Measurements from ENCODE around the gene C1orf52.
A peak's percentile ranks its signal among the peaks of the same experiment; 100 is the strongest.

C1orf52 gene

GRCh38 chr1:85202092-85202863, 57.2 kb downstream of the C1orf52 start:
- H3K4me2 ChIP-seq (ENCODE audit: low read depth, low read length), result peak overlapping the region; percentile 77
- TF ChIP-seq EZH2phosphoT487 (IDR thresholded peaks at IDR 0.05; ENCODE audit: low read length) (no peak), CTCF (IDR thresholded peaks at IDR 0.05; ENCODE audit: low read length) (no peak), EZH2 (optimal IDR thresholded peaks at IDR 0.05; ENCODE audit: low read depth, low read length) (no peak)
- peaks cover 24% of the 10 kb centered on the region for H3K79me2 ChIP-seq (ENCODE audit: low read length)
- H3K9ac ChIP-seq (ENCODE audit: low read length), result peak overlapping the region; percentile 31; the same call in 1 of the 2 replicates
- H4K20me1 ChIP-seq (ENCODE audit: insufficient read depth, low read length), result no peaks in the 10 kb centered on the region
- peak overlapping the region; percentile 83 for H2AFZ ChIP-seq (ENCODE audit: low read length)
- no peaks in the 10 kb centered on the region for H3K9me3 ChIP-seq (replicated peaks; ENCODE audit: insufficient read depth, low read length)
- no peaks in the 10 kb centered on the region; the same call in 1 of the 2 replicates for H3F3A ChIP-seq (ENCODE audit: insufficient read depth, low read length)
- H3K27ac ChIP-seq (ENCODE audit: low read length), result peak overlapping the region; percentile 81; the same call in 1 of the 2 replicates
- H3K4me3 ChIP-seq (ENCODE audit: low read length), result peak overlapping the region; percentile 83
- H3K9me2 ChIP-seq (replicated peaks; ENCODE audit: insufficient read depth, low read length), result no peaks in the 10 kb centered on the region
- peak; percentile 70 for DNase-seq
- H3K4me1 ChIP-seq (ENCODE audit: low read length), result peaks cover 6% of the 10 kb centered on the region; the same call in 1 of the 2 replicates
- no peaks in the 10 kb centered on the region for H3K36me3 ChIP-seq (replicated peaks; ENCODE audit: insufficient read depth, low read length)
- no peaks in the 10 kb centered on the region for H3K27me3 ChIP-seq (replicated peaks; ENCODE audit: insufficient read depth, low read length)

- peaks cover 6% of the 10 kb centered on the region; the same call in 1 of the 2 replicates for H3K4me1 ChIP-seq (ENCODE audit: low read length)
- no peaks in the 10 kb centered on the region for H3K27me3 ChIP-seq (replicated peaks; ENCODE audit: insufficient read depth, low read length)
- H3K9me3 ChIP-seq (replicated peaks; ENCODE audit: insufficient read depth, low read length), result no peaks in the 10 kb centered on the region
- H4K20me1 ChIP-seq (ENCODE audit: insufficient read depth, low read length), result no peaks in the 10 kb centered on the region
- no peak for TF ChIP-seq EZH2phosphoT487 (IDR thresholded peaks at IDR 0.05; ENCODE audit: low read length)
- TF ChIP-seq EZH2 (optimal IDR thresholded peaks at IDR 0.05; ENCODE audit: low read depth, low read length), result no peak
- TF ChIP-seq CTCF (IDR thresholded peaks at IDR 0.05; ENCODE audit: low read length), result no peak
- peaks cover 24% of the 10 kb centered on the region for H3K79me2 ChIP-seq (ENCODE audit: low read length)
- H3K4me2 ChIP-seq (ENCODE audit: low read depth, low read length), result peak overlapping the region; percentile 77
- H3K9ac ChIP-seq (ENCODE audit: low read length), result peak overlapping the region; percentile 67
- no peaks in the 10 kb centered on the region; the same call in 1 of the 2 replicates for H3F3A ChIP-seq (ENCODE audit: insufficient read depth, low read length)
- H3K4me3 ChIP-seq (ENCODE audit: low read length), result peak overlapping the region; percentile 83
- H2AFZ ChIP-seq (ENCODE audit: low read length), result peak overlapping the region; percentile 83
- H3K27ac ChIP-seq (ENCODE audit: low read length), result peak overlapping the region; percentile 81
- H3K9me2 ChIP-seq (replicated peaks; ENCODE audit: insufficient read depth, low read length), result no peaks in the 10 kb centered on the region
- H3K36me3 ChIP-seq (replicated peaks; ENCODE audit: insufficient read depth, low read length), result no peaks in the 10 kb centered on the region
- DNase-seq, result peak; percentile 58
These were observed 57.9 kb downstream of the C1orf52 start for GRCh38 chr1:85201340-85202091.

DNA sequence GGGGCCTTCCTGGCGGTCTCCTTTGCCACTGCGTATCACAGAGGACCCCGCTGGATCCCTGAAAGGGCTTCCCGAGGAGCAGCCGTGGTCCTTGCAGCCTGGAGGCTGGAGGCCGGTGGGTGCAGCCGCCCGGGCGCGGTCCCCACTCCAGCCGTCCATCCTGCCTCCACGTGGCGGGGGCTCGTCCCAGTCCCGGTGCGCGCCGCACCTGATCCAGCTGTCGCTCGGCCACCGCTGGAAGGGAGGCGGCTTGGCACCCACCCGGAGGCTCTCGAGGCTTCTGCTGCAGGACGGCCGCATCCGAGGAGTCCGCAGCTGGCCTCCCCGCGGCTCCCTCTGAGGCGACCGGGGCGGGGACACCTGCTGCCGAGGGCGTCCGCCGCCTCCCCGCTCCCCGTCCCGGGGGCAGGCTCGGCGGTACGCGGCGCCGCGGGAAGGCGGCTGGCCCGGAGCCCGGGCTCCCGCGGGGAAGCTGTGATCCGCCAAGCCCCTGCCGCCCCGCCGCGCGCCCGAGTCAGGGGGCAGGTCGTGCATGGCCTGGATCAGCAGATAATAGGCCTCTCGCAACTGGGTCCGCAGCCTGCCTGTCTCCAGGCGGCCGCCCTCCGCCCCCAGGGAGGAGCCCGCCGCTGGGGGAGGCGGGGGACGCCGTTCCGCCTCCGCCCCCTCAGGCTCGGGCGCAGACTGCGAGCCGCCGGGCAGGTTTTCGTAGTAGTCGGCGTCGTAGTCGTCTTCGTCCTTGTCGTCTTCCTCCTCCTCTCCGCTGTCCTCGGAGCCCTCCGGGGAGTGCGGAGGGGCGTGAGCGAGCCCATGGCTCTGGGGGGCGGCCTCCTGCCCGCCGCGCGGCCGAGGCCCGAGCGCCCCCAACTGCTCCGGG, 58.8 kb downstream of the C1orf52 start, which contains the start of gene SYDE2:
SYDE2 (minus strand) TSS at position 554 of the 877 bp plus-strand sequence; CDS start at position 534, 20 bp downstream.
- Histone ChIP-seq H3K4me2 (ENCODE audit: low read depth, low read length) (peak within 1 kb of the TSS; percentile 77), H3K9me2 (replicated peaks; ENCODE audit: insufficient read depth, low read length) (no peaks in the 10 kb centered on the region), H3K36me3 (replicated peaks; ENCODE audit: insufficient read depth, low read length) (no peaks in the 10 kb centered on the region), H3K9me3 (replicated peaks; ENCODE audit: insufficient read depth, low read length) (no peaks in the 10 kb centered on the region), H3K27me3 (replicated peaks; ENCODE audit: insufficient read depth, low read length) (no peaks in the 10 kb centered on the region), H4K20me1 (ENCODE audit: insufficient read depth, low read length) (no peaks in the 10 kb centered on the region), H3K4me1 (ENCODE audit: low read length) (peaks cover 6% of the 10 kb centered on the region; the same call in 1 of the 2 replicates), H3K4me3 (ENCODE audit: low read length) (peak within 1 kb of the TSS; percentile 83), H3K79me2 (ENCODE audit: low read length) (peaks cover 27% of the 10 kb centered on the region), H3K27ac (ENCODE audit: low read length) (peak within 1 kb of the TSS; percentile 81), H2AFZ (ENCODE audit: low read length) (peak within 1 kb of the TSS; percentile 83), H3K9ac (ENCODE audit: low read length) (peak within 1 kb of the TSS; percentile 67), H3F3A (ENCODE audit: insufficient read depth, low read length) (no peaks in the 10 kb centered on the region; the same call in 1 of the 2 replicates)
- TF ChIP-seq CTCF (IDR thresholded peaks at IDR 0.05; ENCODE audit: low read length) (no peak), EZH2 (optimal IDR thresholded peaks at IDR 0.05; ENCODE audit: low read depth, low read length) (no peak), EZH2phosphoT487 (IDR thresholded peaks at IDR 0.05; ENCODE audit: low read length) (no peak)
- peak; percentile 85 for DNase-seq
